Endothelial cell of hepatic sinusoid (primary cell): ENCODE measurements around the gene ATP8A2.
"Not testable (repeated sequence)": the region's sequence is repeated elsewhere in the genome, so short reads cannot be mapped to it uniquely, and the experiment has no call there.

Source experiments
- in situ Hi-C: cut with HindIII; loops from 2 replicates; pipeline ENCODE4 v1.10.0; 2017; ENCODE audit warnings: low sequenced_read_pairs

Gene ATP8A2

GRCh38 chr13:25756912-25757311 lies 385.1 kb downstream of the ATP8A2 start:
- in situ Hi-C loops = no loop called here

- in situ Hi-C loops = no loop called here
Observed at GRCh38 chr13:25761041-25761440, 389.3 kb downstream of the ATP8A2 start.

- in situ Hi-C loops = no loop called here
Observed at GRCh38 chr13:25762281-25762680, 390.5 kb downstream of the ATP8A2 start.

DNA sequence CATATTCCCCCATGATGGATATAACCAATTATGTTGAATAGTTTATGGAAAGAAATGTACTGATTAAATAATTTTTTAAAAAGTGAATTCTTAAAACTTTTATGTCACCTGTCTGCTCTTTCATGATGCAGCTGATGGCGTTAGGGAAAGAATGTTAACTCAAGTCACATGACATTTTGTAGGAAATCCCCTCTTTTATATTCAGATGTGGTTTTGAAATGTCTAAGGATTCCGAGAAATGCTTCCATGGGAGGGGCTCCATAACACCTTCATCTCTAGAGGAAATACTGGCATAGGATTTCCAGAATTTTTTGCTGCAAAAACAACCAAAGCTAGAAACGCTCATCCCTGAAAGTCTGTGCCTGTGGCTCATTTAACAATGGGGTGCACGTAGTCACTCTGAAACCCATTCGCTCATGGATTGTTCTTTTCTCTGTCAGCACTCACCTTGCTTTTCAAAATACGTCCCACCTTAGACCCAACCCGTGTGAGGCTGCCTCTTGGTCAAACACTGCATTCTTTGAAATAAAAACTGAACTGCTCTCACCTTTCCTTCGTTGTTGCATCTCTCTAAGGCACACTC lies 391.1 kb downstream of the ATP8A2 start:
- in situ Hi-C loops = no loop called here

- in situ Hi-C loops = no loop called here
Observed at GRCh38 chr13:25764378-25764777, 392.6 kb downstream of the ATP8A2 start.

- in situ Hi-C loops = no loop called here
Observed at GRCh38 chr13:25765266-25765665, 393.5 kb downstream of the ATP8A2 start.

- in situ Hi-C loops = no loop called here
Observed at GRCh38 chr13:25766576-25766975, 394.8 kb downstream of the ATP8A2 start.

- in situ Hi-C loops = no loop called here
Observed at GRCh38 chr13:25766991-25767390, 395.2 kb downstream of the ATP8A2 start.

DNA sequence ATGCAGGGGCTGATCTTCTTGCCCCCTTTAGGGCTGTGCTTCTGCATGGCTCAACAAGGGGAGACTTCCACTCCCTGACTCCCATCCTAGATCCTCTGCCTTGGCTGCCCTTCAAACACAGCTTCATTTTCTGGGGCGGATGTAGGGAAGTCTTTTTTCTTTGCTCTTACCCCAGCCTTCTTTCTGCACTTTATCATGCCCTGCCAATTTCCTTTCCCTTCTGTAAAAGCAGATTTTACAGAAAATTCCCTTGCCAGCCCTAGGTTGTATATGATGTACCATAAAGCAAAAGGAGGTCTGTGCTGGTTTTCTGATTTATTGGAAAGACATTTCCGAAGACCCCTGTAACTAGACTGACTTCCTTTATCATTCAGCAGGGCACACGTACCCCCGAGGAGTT lies 396.6 kb downstream of the ATP8A2 start:
- in situ Hi-C loops = no loop called here

- in situ Hi-C loops = no loop called here
Observed at GRCh38 chr13:25768838-25769237, 397.1 kb downstream of the ATP8A2 start.

DNA sequence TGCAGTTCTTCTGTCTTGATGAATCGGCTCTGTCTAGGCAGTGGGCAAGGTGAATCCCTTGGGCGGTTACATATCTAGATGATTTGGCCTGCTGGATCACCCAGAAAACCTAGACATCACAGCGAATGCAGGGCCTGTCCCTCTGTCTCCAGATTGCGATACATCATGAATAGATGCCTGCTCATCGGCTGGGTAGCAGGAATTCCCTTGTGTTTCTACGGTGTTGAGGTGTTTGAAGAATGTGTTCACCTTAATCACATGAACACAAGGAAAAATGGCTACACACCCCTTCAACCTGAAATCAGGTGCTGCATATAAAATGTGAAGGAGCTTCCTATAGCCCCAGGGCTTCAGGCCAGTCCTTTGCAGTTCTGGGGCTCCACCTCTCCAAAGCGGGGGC lies 398.8 kb downstream of the ATP8A2 start:
- in situ Hi-C loops = no loop called here

GRCh38 chr13:25771202-25771601 lies 399.4 kb downstream of the ATP8A2 start:
- in situ Hi-C loops = no loop called here

GRCh38 chr13:25771641-25772478 lies 400.1 kb downstream of the ATP8A2 start:
- in situ Hi-C loops = no loop called here

GRCh38 chr13:25772534-25772933 lies 400.8 kb downstream of the ATP8A2 start:
- in situ Hi-C loops = not testable (repeated sequence)

- in situ Hi-C loops = not testable (repeated sequence)
Observed at GRCh38 chr13:25774056-25774455, 402.3 kb downstream of the ATP8A2 start.

GRCh38 chr13:25775275-25775674 lies 403.5 kb downstream of the ATP8A2 start:
- in situ Hi-C loops = no loop called here

- in situ Hi-C loops = no loop called here
Observed at GRCh38 chr13:25775986-25776385, 404.2 kb downstream of the ATP8A2 start.

GRCh38 chr13:25776722-25777121 lies 404.9 kb downstream of the ATP8A2 start:
- in situ Hi-C loops = no loop called here

GRCh38 chr13:25777509-25777908 lies 405.7 kb downstream of the ATP8A2 start:
- in situ Hi-C loops = no loop called here

GRCh38 chr13:25778365-25778764 lies 406.6 kb downstream of the ATP8A2 start:
- in situ Hi-C loops = no loop called here

- in situ Hi-C loops = no loop called here
Observed at GRCh38 chr13:25778808-25779305, 407.1 kb downstream of the ATP8A2 start.

GRCh38 chr13:25783076-25783475 lies 411.3 kb downstream of the ATP8A2 start:
- in situ Hi-C loops = no loop called here
